Endothelial cell of umbilical vein (primary cell): ENCODE results near the gene MICB. TPM values are rescaled to one million over a fixed set of nuclear protein-coding genes. Genes with fewer than 3 reads are reported as not detected.
"Not testable (repeated sequence)": the region's sequence is repeated elsewhere in the genome, so short reads cannot be mapped to it uniquely, and the experiment has no call there.

Experiments used
- BruUV-seq: library from RNA; stranded (reverse); fragments of 400-500 nt; replicated peaks from 2 replicates; lab custom pipeline; 2021; lab: Mats Ljungman, UMichigan
- CTCF ChIA-PET: fragments of 300-600, 350-600 bp; sonication (Branson Sonifier 250); formaldehyde crosslinking; loops from one replicate; lab custom pipeline; 2021; ENCODE audit warnings: antibody characterized with exemption, inconsistent platforms; lab: Charles Lee
- POLR2A ChIA-PET: fragments of 300-600, 350-600 bp; sonication (Branson Sonifier 250); formaldehyde crosslinking; loops from one replicate; lab custom pipeline; 2021; ENCODE audit warnings: antibody characterized with exemption, inconsistent platforms; lab: Charles Lee
- DNase-seq: peaks from one replicate; pipeline ENCODE4 v3.0.0-alpha.2; 2011; ENCODE audit warnings: low read depth, low spot score
- FAIRE-seq: peaks from 2 replicates; lab custom pipeline; 2011; peaks lifted over from hg19 to GRCh38; lab: Jason Lieb, UNC
- H2AFZ ChIP-seq: 2 replicates; pipeline ENCODE4 v1.6.0; 2012; ENCODE audit warnings: low read depth, low read length, control low read depth, inconsistent platforms
- H3K27ac ChIP-seq: 2 replicates; pipeline ENCODE4 v1.5.1; 2011; ENCODE audit warnings: low read depth, mild to moderate bottlenecking, control low read depth, low read length, moderate library complexity; ENCODE audit not compliant: insufficient read depth
- H3K27me3 ChIP-seq, 2 experiments: 2 replicates each; pipeline versions ENCODE4 v1.6.0 to v1.6.1; 2011; ENCODE audit warnings: low read length in 2 of 2, mixed read lengths in 1 of 2; ENCODE audit not compliant: control insufficient read depth in 2 of 2, insufficient read depth in 2 of 2
- H3K36me3 ChIP-seq, 2 experiments: 2 replicates in 1 of 2; 3 replicates in 1 of 2; pipeline ENCODE4 v1.5.1; 2011; ENCODE audit warnings: low read length in 2 of 2, mild to moderate bottlenecking in 1 of 2, moderate library complexity in 1 of 2; ENCODE audit not compliant: control insufficient read depth in 2 of 2, insufficient read depth in 2 of 2; ENCODE audit errors: extremely low read depth in 1 of 2
- H3K4me1 ChIP-seq: 3 replicates; pipeline ENCODE4 v1.5.1; 2011; ENCODE audit warnings: mild to moderate bottlenecking, low read length; ENCODE audit not compliant: control insufficient read depth, insufficient read depth; ENCODE audit errors: extremely low read depth
- H3K4me2 ChIP-seq: 2 replicates; pipeline ENCODE4 v1.6.1; 2011; ENCODE audit warnings: low read length, control low read depth, mixed read lengths; ENCODE audit not compliant: insufficient read depth
- H3K4me3 ChIP-seq, 3 experiments: fragments of 200-600 bp in 1 of 3; sonication (generic), shearing (Covaris generic) in 1 of 3; replicated peaks in 1 of 3; 2 replicates each; pipeline ENCODE4 v1.5.1; 2011 to 2016; ENCODE audit warnings: control low read depth in 3 of 3, low read length in 3 of 3, mild to moderate bottlenecking in 2 of 3, inconsistent platforms in 1 of 3, low read depth in 1 of 3, moderate library complexity in 1 of 3; ENCODE audit not compliant: insufficient read depth in 1 of 3
- H3K79me2 ChIP-seq: 2 replicates; pipeline ENCODE4 v1.6.0; 2012; ENCODE audit warnings: low read length, inconsistent platforms; ENCODE audit not compliant: control insufficient read depth, insufficient read depth
- H3K9ac ChIP-seq: replicated peaks from 2 replicates; pipeline ENCODE3; 2011; ENCODE audit warnings: low read length, control low read depth; ENCODE audit not compliant: insufficient read depth; ENCODE audit errors: extremely low read depth
- H3K9me1 ChIP-seq: replicated peaks from 3 replicates; pipeline ENCODE4 v1.6.0; 2011; ENCODE audit warnings: mild to moderate bottlenecking, low read length; ENCODE audit not compliant: control insufficient read depth, insufficient read depth; ENCODE audit errors: extremely low read depth
- H3K9me3 ChIP-seq: replicated peaks from 2 replicates; pipeline ENCODE4 v1.5.1; 2012; ENCODE audit warnings: low read length, inconsistent platforms; ENCODE audit not compliant: control insufficient read depth, insufficient read depth
- H4K20me1 ChIP-seq: replicated peaks from 2 replicates; pipeline ENCODE3; 2011; ENCODE audit warnings: mild to moderate bottlenecking, low read length; ENCODE audit not compliant: control insufficient read depth, insufficient read depth; ENCODE audit errors: extremely low read depth
- CTCF ChIP-seq, 2 donors: IDR thresholded peaks; 1 replicate in 1 of 2; 2 replicates in 1 of 2; pipeline ENCODE4 v1.5.1; 2011; ENCODE audit warnings: low read length in 2 of 2, mild to moderate bottlenecking in 2 of 2, moderate library complexity in 2 of 2, control low read depth in 1 of 2, inconsistent platforms in 1 of 2, low read depth in 1 of 2; ENCODE audit not compliant: insufficient read depth in 1 of 2; ENCODE audit errors: extremely low read depth in 1 of 2
- FOS ChIP-seq: IDR thresholded peaks from 2 replicates; pipeline ENCODE4 v1.6.1; 2011; ENCODE audit warnings: mild to moderate bottlenecking, low read length, moderate library complexity, borderline replicate concordance; ENCODE audit not compliant: insufficient read depth
- GATA2 ChIP-seq: IDR thresholded peaks from 2 replicates; pipeline ENCODE4 v1.7.0; 2011; ENCODE audit warnings: low read depth, mild to moderate bottlenecking, moderate library complexity, mixed read lengths, low read length; ENCODE audit not compliant: insufficient read length, insufficient read depth
- JUN ChIP-seq: IDR thresholded peaks from 2 replicates; pipeline ENCODE4 v1.6.1; 2011; ENCODE audit warnings: borderline replicate concordance, low read depth; ENCODE audit not compliant: insufficient read length, insufficient read depth
- POLR2A ChIP-seq: IDR thresholded peaks from 2 replicates; pipeline ENCODE4 v1.6.1; 2012; ENCODE audit warnings: low read depth, mild to moderate bottlenecking, control low read depth, low read length
- dilution Hi-C: fragments of 300-500 bp; cut with MboI; formaldehyde crosslinking; loops from one replicate; pipeline ENCODE4 v1.15.0; 2019; ENCODE audit warnings: low sequenced_read_pairs; ENCODE audit not compliant: extremely low pct_ligation_motif_present
- intact Hi-C: fragments of 100-400 bp; cut with micrococcal nuclease; formaldehyde crosslinking; loops from one replicate; pipeline ENCODE4 v1.10.0; 2022
- polyA plus RNA-seq, 4 experiments: library from polyadenylated mRNA; depleted of rRNA in 3 of 4; stranded (reverse) in 3 of 4; unstranded in 1 of 4; fragments of >200 nt; gene quantifications; 2 replicates each; pipeline versions ENCODE4 v1.2.1 to v1.2.3, GENCODE V29; 2011 to 2012; ENCODE audit warnings: missing spikeins in 1 of 4
- total RNA-seq: library from RNA; stranded (reverse); gene quantifications from 2 replicates; pipeline ENCODE4 v1.2.3, GENCODE V29; 2021

Gene MICB
- total and polyA plus RNA-seq, 2 donors (not counting 3 experiments of a cell fraction or from before 2014, with no cell fraction given): 32.8 to 36.3 TPM

- dilution Hi-C loops (no loop called here), intact Hi-C loops (no loop called here)
- H3K36me3 ChIP-seq: no peaks in the 10 kb centered on the region
- H2AFZ ChIP-seq: no peak overlapping the region
- H3K4me1 ChIP-seq: peaks cover 20% of the 10 kb centered on the region
- peak overlapping the region; percentile 74 for H3K27ac ChIP-seq
- POLR2A ChIA-PET: interaction anchor here (0.6 to 1.6 kb wide), 3 partner anchors 37 to 111 kb away, joined by 3 to 4 read pairs (median 3); no protein-coding TSS in a partner anchor
- BruUV-seq: no TSS peak
- no peaks in the 10 kb centered on the region for H3K9me1 ChIP-seq
- no peaks in the 10 kb centered on the region for H4K20me1 ChIP-seq
- H3K27me3 ChIP-seq: no peaks in the 10 kb centered on the region
- FAIRE-seq: no peak
- H3K9ac ChIP-seq: peak overlapping the region; percentile 75
- no peaks in the 10 kb centered on the region for H3K9me3 ChIP-seq
- peak overlapping the region; percentile 89 for H3K4me2 ChIP-seq
- peak overlapping the region in 2 of 3 experiments; percentile 44 to 84 for H3K4me3 ChIP-seq
- TF ChIP-seq FOS: peak; percentile 34
- TF ChIP-seq GATA2: no peak
- no peak for TF ChIP-seq JUN
- no peak for TF ChIP-seq POLR2A
- no peak for TF ChIP-seq CTCF (IDR thresholded peaks at IDR 0.05; ENCODE audit: extremely low read depth in 1 of 2, insufficient read depth in 1 of 2, low read depth in 1 of 2, low read length in 2 of 2)
- peaks cover 44% of the 10 kb centered on the region for H3K79me2 ChIP-seq
- DNase-seq: peak; percentile 27
- CTCF ChIA-PET: interaction anchor here (0.8 to 4.4 kb wide), 10 partner anchors 12 to 102 kb away, joined by 3 to 45 read pairs (median 5); partner anchors contain the start of genes ATP6V1G2, DDX39B and MCCD1
These were observed 2.4 kb upstream of the MICB start for GRCh38 chr6:31495580-31495979.

- H3K27me3 ChIP-seq, H3K9ac ChIP-seq, dilution Hi-C loops, intact Hi-C loops, BruUV-seq, FAIRE-seq, H4K20me1 ChIP-seq, H2AFZ ChIP-seq, H3K9me1 ChIP-seq, H3K36me3 ChIP-seq, H3K9me3 ChIP-seq, DNase-seq: not testable (repeated sequence)
- POLR2A ChIA-PET: interaction anchor here (0.8 kb wide), 1 partner anchor 337 kb away, joined by 3 read pairs; no protein-coding TSS in a partner anchor
- H3K4me2 ChIP-seq: peak overlapping the region; percentile 81
- peaks cover 20% of the 10 kb centered on the region for H3K4me1 ChIP-seq
- peak overlapping the region; percentile 62 for H3K27ac ChIP-seq
- peak overlapping the region in 1 of 3 experiments; percentile 64 for H3K4me3 ChIP-seq
- peaks cover 57% of the 10 kb centered on the region for H3K79me2 ChIP-seq
- CTCF ChIA-PET: interaction anchor here (0.9 to 3.0 kb wide), 3 partner anchors 21 to 94 kb away, joined by 3 to 13 read pairs (median 4); partner anchors contain the start of gene DDX39B
These were observed 1.1 kb upstream of the MICB start for GRCh38 chr6:31496826-31497225.
